Neural progenitor cell (in vitro differentiated cells): Measurements from ENCODE around the gene GALNT2. TPM values are rescaled to one million over a fixed set of nuclear protein-coding genes. Genes with fewer than 3 reads are reported as not detected.

Experiments used
- DNase-seq: peaks from one replicate; pipeline ENCODE4 v3.0.0-alpha.2; 2016; ENCODE audit warnings: low spot score
- H2AFZ ChIP-seq: fragments of 200-600 bp; sonication (generic); replicated peaks from 2 replicates; pipeline ENCODE4 v1.6.1; 2016; ENCODE audit warnings: antibody characterized with exemption
- H3F3A ChIP-seq: fragments of 200-600 bp; sonication (generic); 2 replicates; pipeline ENCODE4 v1.6.1; 2016; ENCODE audit warnings: antibody characterized with exemption, low read depth
- H3K27ac ChIP-seq: fragments of 200-600 bp; sonication (generic); 2 replicates; pipeline ENCODE4 v1.5.1; 2016; ENCODE audit warnings: mild to moderate bottlenecking
- H3K27me3 ChIP-seq: fragments of 200-600 bp; sonication (generic); 2 replicates; pipeline ENCODE4 v1.6.1; 2016; ENCODE audit warnings: mild to moderate bottlenecking, moderate library complexity
- H3K36me3 ChIP-seq: fragments of 200-600 bp; sonication (generic); 2 replicates; pipeline ENCODE4 v1.5.1; 2016
- H3K4me1 ChIP-seq: fragments of 200-600 bp; sonication (generic); 2 replicates; pipeline ENCODE4 v1.6.1; 2016; ENCODE audit warnings: mixed run types
- H3K4me2 ChIP-seq: fragments of 200-600 bp; sonication (generic); 2 replicates; pipeline ENCODE4 v1.6.1; 2016
- H3K4me3 ChIP-seq: fragments of 200-600 bp; sonication (generic); 2 replicates; pipeline ENCODE4 v1.5.1; 2016
- H3K79me2 ChIP-seq: fragments of 200-600 bp; sonication (generic); 2 replicates; pipeline ENCODE4 v1.6.1; 2016; ENCODE audit warnings: low read depth
- H3K9ac ChIP-seq: fragments of 200-600 bp; sonication (generic); 2 replicates; pipeline ENCODE4 v1.6.1; 2016
- H3K9me3 ChIP-seq: fragments of 200-600 bp; sonication (generic); 2 replicates; pipeline ENCODE4 v1.5.1; 2016; ENCODE audit warnings: low read depth
- H4K20me1 ChIP-seq: fragments of 200-600 bp; sonication (generic); 2 replicates; pipeline ENCODE4 v1.6.1; 2016; ENCODE audit warnings: low read depth
- H3K27ac Mint-ChIP-seq: 3 replicates; pipeline ENCODE4 v1.8.0; 2021; ENCODE audit warnings: mixed read lengths
- H3K27me3 Mint-ChIP-seq: 2 replicates; pipeline ENCODE4 v1.8.0; 2022; ENCODE audit warnings: low read depth, mild to moderate bottlenecking, inconsistent platforms, moderate library complexity, mixed read lengths; ENCODE audit not compliant: insufficient read depth
- H3K36me3 Mint-ChIP-seq: 3 replicates; pipeline ENCODE4 v1.8.0; 2021; ENCODE audit warnings: mixed read lengths
- H3K4me1 Mint-ChIP-seq: 3 replicates; pipeline ENCODE4 v1.8.0; 2021; ENCODE audit warnings: mixed read lengths
- H3K4me3 Mint-ChIP-seq: 3 replicates; pipeline ENCODE4 v1.8.0; 2021; ENCODE audit warnings: mild to moderate bottlenecking, moderate library complexity, mixed read lengths
- H3K9me3 Mint-ChIP-seq: 3 replicates; pipeline ENCODE4 v1.8.0; 2020; ENCODE audit warnings: mixed read lengths
- CTCF ChIP-seq: fragments of 200-600 bp; sonication (generic); IDR thresholded peaks from 2 replicates; pipeline ENCODE4 v1.5.1; 2017; ENCODE audit warnings: antibody characterized with exemption, mild to moderate bottlenecking
- EZH2 ChIP-seq: fragments of 200-600 bp; sonication (generic); IDR thresholded peaks from 2 replicates; pipeline ENCODE4 v1.6.1; 2017; ENCODE audit warnings: antibody characterized with exemption, mild to moderate bottlenecking, moderate library complexity
- EZH2phosphoT487 ChIP-seq: fragments of 200-600 bp; sonication (generic); IDR thresholded peaks from 2 replicates; pipeline ENCODE4 v1.6.1; 2017; ENCODE audit warnings: antibody characterized with exemption
- total RNA-seq: library from RNA; depleted of rRNA; stranded (reverse); fragments of >200 nt; gene quantifications from 2 replicates; pipeline ENCODE4 v1.2.3, GENCODE V29; 2015; ENCODE audit warnings: low replicate concordance

Gene GALNT2
- total RNA-seq, 1 donor from 2014 or later, result 37.6 TPM

DNA sequence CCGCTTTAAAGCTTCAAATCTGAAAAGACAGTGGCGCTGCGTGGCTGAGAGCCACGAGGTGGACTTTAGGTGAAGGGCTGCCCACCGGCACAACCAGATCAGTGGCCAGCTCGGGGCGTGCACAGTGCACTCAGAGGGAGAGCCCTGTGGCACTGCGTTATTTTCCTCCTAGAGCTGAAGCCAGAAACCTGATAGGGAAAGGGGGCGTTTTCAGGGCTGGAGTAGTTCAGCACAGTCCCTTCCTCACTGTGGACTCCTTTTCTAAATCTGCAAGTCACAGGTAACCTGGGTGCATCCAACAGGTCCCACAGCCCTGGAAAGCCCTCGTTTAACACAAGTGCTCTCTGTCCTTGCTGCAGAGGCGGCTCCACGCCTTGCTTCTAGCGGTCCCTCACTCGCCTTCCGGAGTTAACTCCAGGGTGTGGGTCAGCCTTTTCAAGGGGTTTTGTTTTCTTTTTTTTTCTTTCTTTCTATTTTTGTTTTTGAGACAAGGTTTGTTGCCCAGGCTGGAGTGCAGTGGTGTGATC is 81.2 kb downstream of the GALNT2 start:
- no peak overlapping the region for H3K4me2 ChIP-seq
- Mint-ChIP-seq H3K27me3 (peaks cover 15% of the 10 kb centered on the region), H3K36me3 (peaks cover 3% of the 10 kb centered on the region), H3K9me3 (no peaks in the 10 kb centered on the region), H3K4me1 (peaks cover 83% of the 10 kb centered on the region), H3K27ac (peak overlapping the region; percentile 87), H3K4me3 (no peak overlapping the region)
- peaks cover 100% of the 10 kb centered on the region for H4K20me1 ChIP-seq
- no peak for DNase-seq
- H2AFZ ChIP-seq, result no peak overlapping the region
- H3K36me3 ChIP-seq, result no peaks in the 10 kb centered on the region
- no peak overlapping the region for H3K9ac ChIP-seq
- H3K79me2 ChIP-seq, result peaks cover 71% of the 10 kb centered on the region
- H3K9me3 ChIP-seq, result no peaks in the 10 kb centered on the region
- peaks cover 6% of the 10 kb centered on the region for H3F3A ChIP-seq
- H3K27ac ChIP-seq, result no peak overlapping the region
- no peak overlapping the region for H3K4me3 ChIP-seq
- no peaks in the 10 kb centered on the region for H3K27me3 ChIP-seq
- H3K4me1 ChIP-seq, result peaks cover 49% of the 10 kb centered on the region
- TF ChIP-seq CTCF (no peak), EZH2phosphoT487 (no peak), EZH2 (no peak)

DNA sequence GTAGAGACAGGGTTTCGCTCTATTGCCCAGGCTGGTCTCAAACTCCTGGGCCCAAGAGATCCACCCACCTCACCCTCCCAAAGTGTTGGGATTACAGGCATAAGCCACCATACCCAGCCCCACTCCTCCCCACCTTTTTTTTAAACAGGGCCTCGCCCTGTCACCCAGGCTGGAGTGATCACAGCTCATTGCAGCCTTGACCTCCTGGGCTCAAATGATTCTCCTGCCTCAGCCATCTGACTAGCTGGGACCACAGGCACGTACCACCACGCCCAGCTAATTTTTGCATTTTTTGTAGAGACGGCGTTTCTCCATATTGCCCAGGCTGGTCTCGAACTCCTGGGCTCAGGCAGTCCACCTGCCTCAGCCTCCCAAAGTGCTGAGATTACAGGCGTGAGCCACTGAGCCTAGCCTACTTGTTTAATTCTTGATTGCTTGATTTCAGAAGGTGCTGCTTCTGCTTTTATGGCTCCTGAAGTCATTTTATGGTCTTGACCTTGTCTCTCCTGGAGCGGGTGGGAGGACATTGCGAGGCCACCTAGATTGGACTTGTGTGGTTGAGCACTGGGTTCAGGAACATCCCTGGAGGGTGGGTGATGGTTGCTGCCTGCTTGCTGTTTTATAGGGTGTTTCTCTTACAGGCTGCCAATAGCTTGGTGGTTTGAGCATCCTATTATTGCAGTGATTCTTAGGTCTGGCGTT is 81.9 kb downstream of the GALNT2 start:
- TF ChIP-seq CTCF, result no peak
- no peak for TF ChIP-seq EZH2
- TF ChIP-seq EZH2phosphoT487, result no peak
- Mint-ChIP-seq H3K36me3 (peaks cover 3% of the 10 kb centered on the region), H3K27ac (no peak overlapping the region), H3K9me3 (no peaks in the 10 kb centered on the region), H3K4me3 (no peak overlapping the region), H3K27me3 (peaks cover 15% of the 10 kb centered on the region), H3K4me1 (peaks cover 83% of the 10 kb centered on the region)
- H3K27ac ChIP-seq, result no peak overlapping the region
- no peaks in the 10 kb centered on the region for H3K27me3 ChIP-seq
- H3K9me3 ChIP-seq, result no peaks in the 10 kb centered on the region
- DNase-seq, result no peak
- no peak overlapping the region for H2AFZ ChIP-seq
- no peak overlapping the region for H3K9ac ChIP-seq
- no peaks in the 10 kb centered on the region for H3K36me3 ChIP-seq
- H4K20me1 ChIP-seq, result peaks cover 100% of the 10 kb centered on the region
- H3K4me3 ChIP-seq, result no peak overlapping the region
- peaks cover 72% of the 10 kb centered on the region for H3K79me2 ChIP-seq
- H3F3A ChIP-seq, result peaks cover 13% of the 10 kb centered on the region
- peaks cover 56% of the 10 kb centered on the region for H3K4me1 ChIP-seq
- H3K4me2 ChIP-seq, result no peak overlapping the region

DNA sequence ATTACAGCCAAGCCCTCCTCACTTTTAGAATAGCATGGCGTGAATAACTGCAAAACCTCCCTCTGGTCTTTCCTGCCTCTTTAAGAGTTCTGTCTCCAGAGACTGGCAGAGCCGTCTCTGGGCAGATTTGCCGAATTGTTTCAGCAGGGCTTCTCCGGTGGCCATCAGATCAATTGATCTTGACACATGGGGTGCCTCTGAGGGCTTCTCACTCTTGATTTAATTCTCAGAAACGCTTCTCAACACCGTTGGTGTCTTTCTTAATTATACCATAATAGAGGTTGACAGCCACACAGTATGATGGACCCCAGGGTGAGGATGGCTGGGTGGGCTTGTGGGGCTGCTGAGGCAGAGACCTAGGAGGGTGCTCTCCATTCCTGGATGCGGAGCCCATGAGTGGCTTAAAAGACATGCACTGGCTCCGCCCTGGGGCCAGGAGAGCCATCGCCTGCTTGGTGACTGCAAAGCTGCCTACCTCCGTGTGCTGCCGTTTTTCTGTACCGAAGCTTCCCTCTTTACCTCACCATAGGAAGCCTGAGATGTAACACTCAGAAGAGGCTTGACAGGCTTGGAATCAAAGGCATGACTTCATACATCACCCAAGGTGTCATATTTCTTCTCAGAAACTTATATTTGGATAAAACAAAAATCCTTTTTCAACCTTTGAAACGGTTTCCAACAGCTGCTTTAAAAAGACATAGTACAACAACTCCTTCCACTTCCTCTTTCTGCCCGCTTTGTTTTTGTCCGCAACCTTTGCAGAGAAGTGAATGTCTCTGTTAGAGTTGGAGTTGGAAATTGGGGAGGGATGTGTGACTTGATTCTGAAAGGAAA is 82.9 kb downstream of the GALNT2 start:
- H3K27ac ChIP-seq, result no peak overlapping the region
- peaks cover 77% of the 10 kb centered on the region for H3K79me2 ChIP-seq
- H3K9ac ChIP-seq, result no peak overlapping the region
- H2AFZ ChIP-seq, result no peak overlapping the region
- H3K27me3 ChIP-seq, result no peaks in the 10 kb centered on the region
- peaks cover 20% of the 10 kb centered on the region for H3F3A ChIP-seq
- no peak overlapping the region for H3K4me3 ChIP-seq
- DNase-seq, result no peak
- H3K36me3 ChIP-seq, result no peaks in the 10 kb centered on the region
- peaks cover 100% of the 10 kb centered on the region for H4K20me1 ChIP-seq
- peaks cover 15% of the 10 kb centered on the region for H3K27me3 Mint-ChIP-seq
- H3K4me1 ChIP-seq, result peaks cover 63% of the 10 kb centered on the region
- no peak overlapping the region for H3K27ac Mint-ChIP-seq
- no peak overlapping the region for H3K4me3 Mint-ChIP-seq
- TF ChIP-seq CTCF (no peak), EZH2phosphoT487 (no peak)
- H3K36me3 Mint-ChIP-seq, result peaks cover 3% of the 10 kb centered on the region
- H3K9me3 Mint-ChIP-seq, result no peaks in the 10 kb centered on the region
- peak overlapping the region; percentile 21 for H3K4me2 ChIP-seq
- H3K4me1 Mint-ChIP-seq, result peaks cover 84% of the 10 kb centered on the region
- H3K9me3 ChIP-seq, result no peaks in the 10 kb centered on the region
